HG03280 (cell line): ENCODE measurements around the gene DNM2.
"Not testable (repeated sequence)": the region's sequence is repeated elsewhere in the genome, so short reads cannot be mapped to it uniquely, and the experiment has no call there.

Source experiments
- ATAC-seq: cut with Tn5 transposase; IDR thresholded peaks from one replicate; pipeline ENCODE4 v1.9.1; 2021; ENCODE audit warnings: mild to moderate bottlenecking, moderate library complexity; ENCODE audit not compliant: unreplicated experiment

The DNM2 gene

GRCh38 chr19:10751109-10751953 lies 33.5 kb downstream of the DNM2 start:
- ATAC-seq = no peak

GRCh38 chr19:10752237-10752912 lies 34.5 kb downstream of the DNM2 start:
- no peak for ATAC-seq

DNA sequence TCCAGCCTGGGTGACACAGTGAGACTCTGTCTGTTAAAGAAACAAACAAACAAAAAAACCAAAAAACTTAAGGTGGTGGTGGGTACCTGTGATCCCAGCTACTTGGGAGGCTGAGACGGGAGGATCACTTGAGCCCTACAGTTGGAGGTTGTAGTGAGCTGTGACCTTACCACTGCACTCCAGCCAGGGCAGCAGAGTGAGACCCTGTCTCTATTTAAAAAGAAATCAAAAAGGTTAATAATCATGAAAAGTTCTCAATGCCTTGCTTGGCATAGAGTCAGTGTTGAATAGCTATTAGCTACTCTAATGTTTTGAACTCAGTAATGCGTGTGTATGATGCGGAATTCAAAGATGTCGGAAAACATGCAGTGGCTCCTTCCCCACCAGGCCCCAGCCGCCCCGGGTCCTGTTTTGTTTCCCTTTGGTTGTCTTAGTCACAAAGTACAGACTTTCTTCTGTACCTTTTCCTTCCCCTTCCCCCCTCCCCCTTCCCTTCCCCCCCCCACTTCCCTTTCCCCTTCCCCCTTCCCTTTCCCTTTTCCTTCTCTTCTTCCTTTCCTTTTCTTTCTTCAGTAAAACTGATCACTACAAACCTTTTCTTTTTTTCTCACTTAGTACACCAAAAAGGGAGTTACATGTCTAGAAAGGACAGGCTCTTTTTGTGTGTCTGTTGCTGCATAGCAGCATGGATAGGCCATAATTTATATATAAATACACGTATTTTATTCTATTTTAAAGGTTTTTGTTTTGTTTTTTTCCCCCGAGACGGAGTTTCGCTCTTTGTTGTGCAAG lies 35.2 kb downstream of the DNM2 start:
- ATAC-seq = no peak

DNA sequence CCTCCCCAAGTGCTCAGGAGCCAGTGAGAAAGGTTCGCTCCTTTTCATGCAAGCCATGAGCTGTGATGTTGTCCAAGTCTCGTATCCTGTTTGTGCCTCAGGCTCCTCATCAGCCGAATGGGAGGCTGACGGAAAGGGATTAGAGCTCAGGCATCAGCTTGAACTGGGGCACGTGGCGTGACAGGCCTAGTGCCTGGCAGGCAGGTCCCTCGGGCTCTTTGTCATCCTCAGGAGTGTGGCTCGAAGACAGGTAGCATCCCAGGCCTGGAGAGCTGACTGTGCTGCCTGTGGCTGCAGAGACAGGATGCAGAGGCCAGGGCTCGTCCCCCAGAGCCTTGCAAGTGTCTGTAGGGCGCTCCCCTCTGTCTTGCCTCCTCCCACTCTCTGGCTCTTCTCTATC lies 38.5 kb downstream of the DNM2 start:
- no peak for ATAC-seq

GRCh38 chr19:10756791-10757190 lies 38.9 kb downstream of the DNM2 start:
- no peak for ATAC-seq

DNA sequence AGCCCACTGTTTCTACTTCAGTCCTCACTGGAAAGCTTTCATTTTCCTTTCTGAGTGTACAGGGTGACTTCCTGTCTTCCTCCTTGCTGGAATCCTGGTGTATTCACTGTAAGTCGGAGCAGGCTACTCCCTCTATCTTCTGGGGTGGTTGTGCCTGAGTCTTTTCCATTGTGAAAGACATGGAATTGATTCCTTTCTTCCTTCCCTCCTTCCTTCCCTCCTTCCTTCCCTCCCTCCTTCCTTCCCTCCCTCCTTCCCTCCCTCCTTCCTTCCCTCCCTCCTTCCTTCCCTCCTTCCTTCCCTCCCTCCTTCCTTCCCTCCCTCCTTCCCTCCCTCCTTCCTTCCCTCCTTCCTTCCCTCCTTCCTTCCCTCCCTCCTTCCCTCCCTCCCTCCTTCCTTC lies 40.2 kb downstream of the DNM2 start:
- not testable (repeated sequence) for ATAC-seq

- no peak for ATAC-seq
Measured at GRCh38 chr19:10758978-10759377, 41.1 kb downstream of the DNM2 start.

DNA sequence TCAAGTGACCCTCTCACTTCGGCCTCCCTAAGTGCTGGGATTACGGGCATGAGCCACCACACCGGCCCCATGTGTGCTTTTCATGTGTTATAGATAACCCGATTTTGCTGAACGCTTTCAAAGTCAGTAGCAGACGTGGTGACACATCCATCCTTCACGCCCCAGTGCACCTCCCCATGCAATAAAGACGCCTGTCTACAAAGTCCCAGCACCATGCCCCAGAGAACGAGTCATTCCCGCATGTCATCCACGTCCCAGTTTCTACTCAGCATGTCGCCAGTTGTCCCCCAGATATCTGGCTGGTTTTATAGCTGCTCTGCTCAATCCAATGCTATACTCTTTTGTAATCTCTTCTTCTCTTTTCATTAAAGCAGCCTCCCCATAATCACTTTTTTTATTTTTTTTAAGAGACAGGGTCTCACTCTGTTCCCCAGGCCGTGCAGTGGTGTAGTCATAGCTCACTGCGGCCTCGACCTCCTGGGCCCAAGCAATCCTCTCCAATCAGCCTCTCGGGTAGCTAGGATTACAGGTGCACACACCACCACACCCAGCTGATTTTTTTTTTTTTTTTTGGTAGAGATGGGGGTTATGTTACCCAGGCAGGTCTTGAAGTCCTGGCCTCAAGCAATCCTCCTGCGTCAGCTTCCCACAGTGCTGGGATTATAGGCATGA lies 42.5 kb downstream of the DNM2 start:
- ATAC-seq = no peak

- no peak for ATAC-seq
Measured at GRCh38 chr19:10761443-10762250, 43.8 kb downstream of the DNM2 start.

DNA sequence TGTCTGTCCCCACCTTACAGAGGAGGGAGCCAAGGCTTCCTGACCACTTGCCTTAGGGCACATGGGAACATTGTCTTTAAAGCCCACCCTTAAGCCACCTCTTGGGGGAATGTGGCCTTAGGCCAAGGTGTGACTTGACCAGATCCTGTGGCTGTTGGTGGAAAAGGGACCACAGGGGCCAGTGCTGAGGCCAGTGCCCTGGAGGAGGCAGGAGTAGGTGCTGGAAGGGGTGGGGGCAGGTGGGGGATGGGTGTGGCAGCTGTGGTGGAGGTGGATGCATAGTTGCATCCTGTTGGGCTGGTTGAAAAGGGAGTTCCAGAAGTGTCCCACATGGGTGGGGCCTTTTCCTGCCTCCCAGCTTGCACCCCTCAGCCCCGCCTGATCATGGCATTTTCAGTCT lies 44.8 kb downstream of the DNM2 start:
- no peak for ATAC-seq

DNA sequence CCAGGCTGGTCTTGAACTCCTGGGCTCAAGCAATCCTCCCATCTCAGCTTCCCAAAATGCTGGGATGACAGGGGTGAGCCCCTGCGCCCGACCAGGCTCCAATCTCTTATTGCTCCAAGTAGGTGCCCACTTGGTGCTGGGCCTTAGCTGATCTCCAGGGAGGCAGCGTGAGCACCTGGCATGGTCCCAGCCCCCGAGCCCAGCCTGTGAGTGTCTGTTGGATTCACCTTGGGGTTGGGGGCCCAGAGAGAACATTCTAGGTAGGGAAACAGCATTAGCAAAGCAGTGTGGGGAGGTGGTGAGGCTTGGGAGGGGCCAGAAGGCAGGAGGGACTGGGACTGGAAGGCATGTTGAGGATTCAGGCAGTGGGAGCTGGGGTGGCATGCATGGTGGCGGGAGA lies 45.5 kb downstream of the DNM2 start:
- no peak for ATAC-seq

GRCh38 chr19:10763828-10764339 lies 46.0 kb downstream of the DNM2 start:
- ATAC-seq = no peak

- no peak for ATAC-seq
Measured at GRCh38 chr19:10764340-10764894, 46.5 kb downstream of the DNM2 start.

- no peak for ATAC-seq
Measured at GRCh38 chr19:10766049-10766623, 48.3 kb downstream of the DNM2 start.

GRCh38 chr19:10766671-10767201 lies 48.9 kb downstream of the DNM2 start:
- no peak for ATAC-seq

GRCh38 chr19:10767726-10768125 lies 49.8 kb downstream of the DNM2 start:
- no peak for ATAC-seq

GRCh38 chr19:10768369-10768768 lies 50.5 kb downstream of the DNM2 start:
- ATAC-seq = no peak

- no peak for ATAC-seq
Measured at GRCh38 chr19:10768936-10769335, 51.1 kb downstream of the DNM2 start.
